DOHH2 (cell line): Measurements from ENCODE around the gene ST14.
A peak's percentile ranks its signal among the peaks of the same experiment; 100 is the strongest.

ENCODE experiments used
- H3F3A ChIP-seq: fragments of 200-600 bp; sonication (generic), shearing (Covaris generic); 2 replicates; pipeline ENCODE4 v1.6.0; 2016; ENCODE audit warnings: antibody characterized with exemption, mild to moderate bottlenecking; ENCODE audit not compliant: control insufficient read depth, insufficient read depth
- H3K27ac ChIP-seq: fragments of 200-600 bp; sonication (generic); 2 replicates; pipeline ENCODE4 v1.5.1; 2014; ENCODE audit warnings: low read depth, mild to moderate bottlenecking, low read length, moderate library complexity
- H3K27me3 ChIP-seq: fragments of 200-600 bp; sonication (generic); 2 replicates; pipeline ENCODE4 v1.6.1; 2014; ENCODE audit warnings: mild to moderate bottlenecking, low read length, mixed read lengths; ENCODE audit not compliant: control insufficient read depth
- H3K36me3 ChIP-seq: fragments of 200-600 bp; sonication (generic); 2 replicates; pipeline ENCODE4 v1.6.1; 2014; ENCODE audit warnings: mild to moderate bottlenecking, low read length, moderate library complexity, mixed read lengths; ENCODE audit not compliant: control insufficient read depth
- H3K4me1 ChIP-seq: fragments of 200-600 bp; sonication (generic); 2 replicates; pipeline ENCODE4 v1.6.1; 2014; ENCODE audit warnings: mild to moderate bottlenecking, low read length, mixed read lengths; ENCODE audit not compliant: control insufficient read depth
- H3K4me2 ChIP-seq: fragments of 200-600 bp; sonication (generic); 2 replicates; pipeline ENCODE4 v1.6.0; 2014; ENCODE audit warnings: mild to moderate bottlenecking, low read length, moderate library complexity
- H3K4me3 ChIP-seq: fragments of 200-600 bp; sonication (generic); 2 replicates; pipeline ENCODE4 v1.5.1; 2014; ENCODE audit warnings: mild to moderate bottlenecking, low read length, mixed read lengths
- H3K79me2 ChIP-seq: fragments of 200-600 bp; sonication (generic); 2 replicates; pipeline ENCODE4 v1.6.1; 2014; ENCODE audit warnings: mild to moderate bottlenecking, low read length, mixed read lengths; ENCODE audit not compliant: control insufficient read depth
- H3K9me2 ChIP-seq: fragments of 200-600 bp; sonication (generic); replicated peaks from 2 replicates; pipeline ENCODE4 v1.6.1; 2014; ENCODE audit warnings: mild to moderate bottlenecking, low read length, mixed read lengths; ENCODE audit not compliant: control insufficient read depth
- H3K9me3 ChIP-seq: fragments of 200-600 bp; sonication (generic); 2 replicates; pipeline ENCODE4 v1.6.1; 2014; ENCODE audit warnings: antibody characterized with exemption, low read length, mixed read lengths; ENCODE audit not compliant: control insufficient read depth, insufficient read depth
- H4K20me1 ChIP-seq: fragments of 200-600 bp; sonication (generic); 2 replicates; pipeline ENCODE4 v1.6.0; 2014; ENCODE audit warnings: low read depth, mild to moderate bottlenecking, antibody characterized with exemption, low read length, moderate library complexity; ENCODE audit not compliant: control insufficient read depth, insufficient read depth
- EZH2phosphoT487 ChIP-seq: fragments of 200-600 bp; sonication (generic); IDR thresholded peaks from 2 replicates; pipeline ENCODE4 v1.6.1; 2017; ENCODE audit warnings: borderline replicate concordance, mild to moderate bottlenecking, antibody characterized with exemption, low read length, moderate library complexity, mixed read lengths
- TF ChIP-seq, protein P1 (sequence below): fragments of 200-600 bp; sonication (generic); IDR thresholded peaks from one replicate; pipeline ENCODE4 v1.5.1; 2014; ENCODE audit warnings: antibody characterized with exemption, mild to moderate bottlenecking, low read depth, low read length; ENCODE audit not compliant: poor library complexity, severe bottlenecking

The ST14 gene

DNA sequence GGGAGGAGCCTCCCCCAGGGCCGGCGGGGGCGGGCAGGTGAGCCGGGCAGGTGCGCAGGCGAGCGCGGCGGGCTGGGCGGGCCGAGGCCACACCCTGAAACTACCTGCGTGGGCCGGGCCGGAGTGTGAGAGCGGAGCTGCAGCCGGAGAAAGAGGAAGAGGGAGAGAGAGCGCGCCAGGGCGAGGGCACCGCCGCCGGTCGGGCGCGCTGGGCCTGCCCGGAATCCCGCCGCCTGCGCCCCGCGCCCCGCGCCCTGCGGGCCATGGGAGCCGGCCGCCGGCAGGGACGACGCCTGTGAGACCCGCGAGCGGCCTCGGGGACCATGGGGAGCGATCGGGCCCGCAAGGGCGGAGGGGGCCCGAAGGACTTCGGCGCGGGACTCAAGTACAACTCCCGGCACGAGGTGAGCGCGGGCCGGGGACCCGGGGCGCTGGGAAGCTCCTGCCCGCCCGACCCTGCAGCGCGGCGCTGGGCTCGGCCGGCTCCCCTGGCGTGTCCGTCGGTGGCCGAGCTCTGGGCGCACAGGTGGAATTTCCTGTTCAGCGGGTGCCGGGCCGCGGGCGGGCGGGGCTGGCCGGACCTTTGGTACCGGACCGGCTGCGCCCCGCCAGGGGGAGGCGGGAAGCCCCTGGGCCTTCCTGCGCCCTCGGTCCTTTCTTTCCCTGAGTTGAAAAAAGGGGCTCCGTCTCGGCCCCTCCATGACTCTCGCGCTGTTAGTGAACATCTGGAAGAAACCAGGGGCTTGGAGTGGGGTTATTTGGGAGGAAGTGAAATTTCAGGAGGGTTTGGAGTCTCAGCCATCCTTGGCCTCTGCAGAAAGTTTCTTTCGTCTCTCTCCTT lies at the start of gene ST14:
ST14 (plus strand) TSS at position 126 of the 841 bp plus-strand sequence; CDS start at position 324, 198 bp downstream.
- Histone ChIP-seq H3K4me3 (peak within 1 kb of the TSS; percentile 76), H3K9me3 (no peaks in the 10 kb centered on the region), H3K27me3 (0 out of 2 replicates have a peak, but pooled peaks cover 3% of the 10 kb centered on the region), H3K4me2 (peak within 1 kb of the TSS; percentile 91), H3K9me2 (no peaks in the 10 kb centered on the region), H3K27ac (peak within 1 kb of the TSS; percentile 81), H4K20me1 (peaks cover 11% of the 10 kb centered on the region), H3K79me2 (peaks cover 51% of the 10 kb centered on the region), H3F3A (peaks cover 22% of the 10 kb centered on the region), H3K36me3 (peaks cover 46% of the 10 kb centered on the region), H3K4me1 (peaks cover 52% of the 10 kb centered on the region)
- TF ChIP-seq EZH2phosphoT487, result no peak
- TF ChIP-seq, protein P1, sequence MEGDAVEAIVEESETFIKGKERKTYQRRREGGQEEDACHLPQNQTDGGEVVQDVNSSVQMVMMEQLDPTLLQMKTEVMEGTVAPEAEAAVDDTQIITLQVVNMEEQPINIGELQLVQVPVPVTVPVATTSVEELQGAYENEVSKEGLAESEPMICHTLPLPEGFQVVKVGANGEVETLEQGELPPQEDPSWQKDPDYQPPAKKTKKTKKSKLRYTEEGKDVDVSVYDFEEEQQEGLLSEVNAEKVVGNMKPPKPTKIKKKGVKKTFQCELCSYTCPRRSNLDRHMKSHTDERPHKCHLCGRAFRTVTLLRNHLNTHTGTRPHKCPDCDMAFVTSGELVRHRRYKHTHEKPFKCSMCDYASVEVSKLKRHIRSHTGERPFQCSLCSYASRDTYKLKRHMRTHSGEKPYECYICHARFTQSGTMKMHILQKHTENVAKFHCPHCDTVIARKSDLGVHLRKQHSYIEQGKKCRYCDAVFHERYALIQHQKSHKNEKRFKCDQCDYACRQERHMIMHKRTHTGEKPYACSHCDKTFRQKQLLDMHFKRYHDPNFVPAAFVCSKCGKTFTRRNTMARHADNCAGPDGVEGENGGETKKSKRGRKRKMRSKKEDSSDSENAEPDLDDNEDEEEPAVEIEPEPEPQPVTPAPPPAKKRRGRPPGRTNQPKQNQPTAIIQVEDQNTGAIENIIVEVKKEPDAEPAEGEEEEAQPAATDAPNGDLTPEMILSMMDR, result no peak

DNA sequence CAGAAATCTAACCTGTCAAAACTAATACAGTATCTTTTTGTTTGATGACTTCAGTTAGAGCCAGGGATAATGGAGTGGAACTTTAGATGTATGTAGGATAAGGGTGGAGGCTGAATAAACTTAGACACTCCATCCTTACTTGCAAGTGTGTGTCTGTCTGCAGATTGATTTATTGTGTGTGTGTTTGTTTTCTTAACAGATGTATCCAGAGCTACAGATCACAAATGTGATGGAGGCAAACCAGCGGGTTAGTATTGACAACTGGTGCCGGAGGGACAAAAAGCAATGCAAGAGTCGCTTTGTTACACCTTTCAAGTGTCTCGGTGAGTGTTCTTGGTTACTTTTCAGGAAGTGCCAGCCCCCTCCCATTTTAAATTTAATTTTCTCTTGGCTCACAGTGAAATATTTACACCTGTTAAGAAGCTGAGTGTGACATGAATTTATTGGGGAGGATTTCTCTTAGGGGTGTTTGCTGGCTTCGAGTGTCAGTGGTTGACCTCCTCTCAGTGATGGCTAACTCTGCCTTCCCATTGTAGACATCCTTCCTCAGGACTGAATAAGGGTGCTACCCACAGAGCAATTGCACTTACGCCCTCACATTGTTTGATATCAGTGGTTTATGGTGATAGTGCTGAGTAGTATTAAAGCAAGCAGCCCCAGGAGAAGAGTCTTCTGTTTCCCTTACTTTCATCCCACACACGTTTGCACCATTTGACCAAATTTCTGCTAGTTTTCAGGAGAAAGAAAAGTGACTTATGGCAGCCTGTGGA lies 49.1 kb upstream of the ST14 start:
- H3K9me3 ChIP-seq, result peaks cover 8% of the 10 kb centered on the region; the same call in 1 of the 2 replicates
- TF ChIP-seq, protein P1, result no peak
- TF ChIP-seq EZH2phosphoT487, result no peak
- peaks cover 56% of the 10 kb centered on the region for H3K79me2 ChIP-seq
- H3K4me2 ChIP-seq, result no peak overlapping the region
- H3F3A ChIP-seq, result no peaks in the 10 kb centered on the region
- H3K4me3 ChIP-seq, result no peak overlapping the region
- H4K20me1 ChIP-seq, result no peaks in the 10 kb centered on the region
- H3K9me2 ChIP-seq, result no peaks in the 10 kb centered on the region
- H3K4me1 ChIP-seq, result peaks cover 23% of the 10 kb centered on the region
- peaks cover 70% of the 10 kb centered on the region for H3K36me3 ChIP-seq
- H3K27ac ChIP-seq, result no peak overlapping the region
- no peaks in the 10 kb centered on the region for H3K27me3 ChIP-seq

DNA sequence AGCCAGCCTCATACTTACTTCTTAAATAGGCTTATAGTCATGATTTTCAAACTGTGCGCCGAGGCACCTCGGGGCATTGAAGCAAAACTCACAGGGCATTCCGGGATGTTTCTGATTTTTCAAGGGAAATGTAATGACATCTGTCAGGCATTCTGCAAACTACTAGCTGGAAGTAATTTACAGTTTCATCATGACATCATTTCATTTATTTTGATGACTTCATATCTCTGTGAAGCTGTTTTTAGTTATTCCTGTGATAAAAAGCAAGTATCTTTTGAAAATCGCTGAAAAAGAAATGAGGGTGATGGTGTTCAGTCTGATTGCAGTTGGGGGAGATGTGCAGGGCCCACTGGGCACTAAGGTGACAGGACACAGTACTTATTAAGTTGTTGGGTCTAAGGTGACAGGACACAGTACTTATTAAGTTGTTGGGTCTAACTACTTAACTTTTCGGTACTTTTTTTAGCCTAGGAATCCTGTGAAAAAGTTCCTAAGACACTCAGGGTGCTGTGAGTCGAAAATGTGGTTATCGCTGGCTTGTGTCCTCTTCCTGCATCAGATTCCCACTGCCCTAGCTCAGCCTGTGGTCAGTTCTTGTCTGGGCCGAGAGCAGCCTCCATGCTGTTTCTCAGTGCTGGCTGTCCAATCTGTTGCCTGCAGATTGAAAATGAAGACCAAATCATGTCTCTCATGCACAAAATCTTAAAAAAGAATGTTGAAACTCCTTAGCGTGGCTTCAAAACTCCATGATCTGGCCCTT lies 47.3 kb upstream of the ST14 start:
- H3K27ac ChIP-seq, result no peak overlapping the region
- H3K79me2 ChIP-seq, result peaks cover 51% of the 10 kb centered on the region
- TF ChIP-seq, protein P1, result no peak
- TF ChIP-seq EZH2phosphoT487, result no peak
- peaks cover 33% of the 10 kb centered on the region for H3K4me1 ChIP-seq
- no peak overlapping the region for H3K4me3 ChIP-seq
- no peaks in the 10 kb centered on the region for H3K27me3 ChIP-seq
- H3K9me2 ChIP-seq, result no peaks in the 10 kb centered on the region
- H4K20me1 ChIP-seq, result no peaks in the 10 kb centered on the region
- H3K4me2 ChIP-seq, result no peak overlapping the region
- H3F3A ChIP-seq, result no peaks in the 10 kb centered on the region
- H3K9me3 ChIP-seq, result no peaks in the 10 kb centered on the region
- H3K36me3 ChIP-seq, result peaks cover 66% of the 10 kb centered on the region
